Endothelial cell of umbilical vein (primary cell): ENCODE measurements around the gene RAB11FIP3. TPM values are rescaled to one million over a fixed set of nuclear protein-coding genes. Genes with fewer than 3 reads are reported as not detected.
A peak's percentile ranks its signal among the peaks of the same experiment; 100 is the strongest.

Source experiments
- BruUV-seq: library from RNA; stranded (reverse); fragments of 400-500 nt; replicated peaks from 2 replicates; lab custom pipeline; 2021; lab: Mats Ljungman, UMichigan
- CTCF ChIA-PET: fragments of 300-600, 350-600 bp; sonication (Branson Sonifier 250); formaldehyde crosslinking; loops from one replicate; lab custom pipeline; 2021; ENCODE audit warnings: antibody characterized with exemption, inconsistent platforms; lab: Charles Lee
- POLR2A ChIA-PET: fragments of 300-600, 350-600 bp; sonication (Branson Sonifier 250); formaldehyde crosslinking; loops from one replicate; lab custom pipeline; 2021; ENCODE audit warnings: antibody characterized with exemption, inconsistent platforms; lab: Charles Lee
- DNase-seq: peaks from one replicate; pipeline ENCODE4 v3.0.0-alpha.2; 2011; ENCODE audit warnings: low read depth, low spot score
- FAIRE-seq: peaks from 2 replicates; lab custom pipeline; 2011; peaks lifted over from hg19 to GRCh38; lab: Jason Lieb, UNC
- H2AFZ ChIP-seq: 2 replicates; pipeline ENCODE4 v1.6.0; 2012; ENCODE audit warnings: low read depth, low read length, control low read depth, inconsistent platforms
- H3K27ac ChIP-seq: 2 replicates; pipeline ENCODE4 v1.5.1; 2011; ENCODE audit warnings: low read depth, mild to moderate bottlenecking, control low read depth, low read length, moderate library complexity; ENCODE audit not compliant: insufficient read depth
- H3K27me3 ChIP-seq, 2 experiments: 2 replicates each; pipeline versions ENCODE4 v1.6.0 to v1.6.1; 2011; ENCODE audit warnings: low read length in 2 of 2, mixed read lengths in 1 of 2; ENCODE audit not compliant: control insufficient read depth in 2 of 2, insufficient read depth in 2 of 2
- H3K36me3 ChIP-seq, 2 experiments: 2 replicates in 1 of 2; 3 replicates in 1 of 2; pipeline ENCODE4 v1.5.1; 2011; ENCODE audit warnings: low read length in 2 of 2, mild to moderate bottlenecking in 1 of 2, moderate library complexity in 1 of 2; ENCODE audit not compliant: control insufficient read depth in 2 of 2, insufficient read depth in 2 of 2; ENCODE audit errors: extremely low read depth in 1 of 2
- H3K4me1 ChIP-seq: 3 replicates; pipeline ENCODE4 v1.5.1; 2011; ENCODE audit warnings: mild to moderate bottlenecking, low read length; ENCODE audit not compliant: control insufficient read depth, insufficient read depth; ENCODE audit errors: extremely low read depth
- H3K4me2 ChIP-seq: 2 replicates; pipeline ENCODE4 v1.6.1; 2011; ENCODE audit warnings: low read length, control low read depth, mixed read lengths; ENCODE audit not compliant: insufficient read depth
- H3K4me3 ChIP-seq, 3 experiments: fragments of 200-600 bp in 1 of 3; sonication (generic), shearing (Covaris generic) in 1 of 3; replicated peaks in 1 of 3; 2 replicates each; pipeline ENCODE4 v1.5.1; 2011 to 2016; ENCODE audit warnings: control low read depth in 3 of 3, low read length in 3 of 3, mild to moderate bottlenecking in 2 of 3, inconsistent platforms in 1 of 3, low read depth in 1 of 3, moderate library complexity in 1 of 3; ENCODE audit not compliant: insufficient read depth in 1 of 3
- H3K79me2 ChIP-seq: 2 replicates; pipeline ENCODE4 v1.6.0; 2012; ENCODE audit warnings: low read length, inconsistent platforms; ENCODE audit not compliant: control insufficient read depth, insufficient read depth
- H3K9ac ChIP-seq: replicated peaks from 2 replicates; pipeline ENCODE3; 2011; ENCODE audit warnings: low read length, control low read depth; ENCODE audit not compliant: insufficient read depth; ENCODE audit errors: extremely low read depth
- H3K9me1 ChIP-seq: replicated peaks from 3 replicates; pipeline ENCODE4 v1.6.0; 2011; ENCODE audit warnings: mild to moderate bottlenecking, low read length; ENCODE audit not compliant: control insufficient read depth, insufficient read depth; ENCODE audit errors: extremely low read depth
- H3K9me3 ChIP-seq: replicated peaks from 2 replicates; pipeline ENCODE4 v1.5.1; 2012; ENCODE audit warnings: low read length, inconsistent platforms; ENCODE audit not compliant: control insufficient read depth, insufficient read depth
- H4K20me1 ChIP-seq: replicated peaks from 2 replicates; pipeline ENCODE3; 2011; ENCODE audit warnings: mild to moderate bottlenecking, low read length; ENCODE audit not compliant: control insufficient read depth, insufficient read depth; ENCODE audit errors: extremely low read depth
- EZH2 ChIP-seq: IDR thresholded peaks from 2 replicates; pipeline ENCODE4 v1.6.1; 2012; ENCODE audit warnings: borderline replicate concordance, low read depth, mild to moderate bottlenecking, moderate library complexity, low read length, inconsistent platforms; ENCODE audit not compliant: severe bottlenecking
- POLR2A ChIP-seq: IDR thresholded peaks from 2 replicates; pipeline ENCODE4 v1.6.1; 2012; ENCODE audit warnings: low read depth, mild to moderate bottlenecking, control low read depth, low read length
- dilution Hi-C: fragments of 300-500 bp; cut with MboI; formaldehyde crosslinking; loops from one replicate; pipeline ENCODE4 v1.15.0; 2019; ENCODE audit warnings: low sequenced_read_pairs; ENCODE audit not compliant: extremely low pct_ligation_motif_present
- intact Hi-C: fragments of 100-400 bp; cut with micrococcal nuclease; formaldehyde crosslinking; loops from one replicate; pipeline ENCODE4 v1.10.0; 2022
- polyA plus RNA-seq, 4 experiments: library from polyadenylated mRNA; depleted of rRNA in 3 of 4; stranded (reverse) in 3 of 4; unstranded in 1 of 4; fragments of >200 nt; gene quantifications; 2 replicates each; pipeline versions ENCODE4 v1.2.1 to v1.2.3, GENCODE V29; 2011 to 2012; ENCODE audit warnings: missing spikeins in 1 of 4
- total RNA-seq: library from RNA; stranded (reverse); gene quantifications from 2 replicates; pipeline ENCODE4 v1.2.3, GENCODE V29; 2021
- TF ChIP-seq, protein P1 (sequence below), 2 donors: IDR thresholded peaks; 1 replicate in 1 of 2; 2 replicates in 1 of 2; pipeline ENCODE4 v1.5.1; 2011; ENCODE audit warnings: low read length in 2 of 2, mild to moderate bottlenecking in 2 of 2, moderate library complexity in 2 of 2, control low read depth in 1 of 2, inconsistent platforms in 1 of 2, low read depth in 1 of 2; ENCODE audit not compliant: insufficient read depth in 1 of 2; ENCODE audit errors: extremely low read depth in 1 of 2

RAB11FIP3 gene
- total and polyA plus RNA-seq, 2 donors (not counting 3 experiments of a cell fraction or from before 2014, with no cell fraction given): 20.5 to 75.9 TPM

- H3K9ac ChIP-seq: no peak overlapping the region
- intact Hi-C loops (loop anchor here (5.0 kb wide), 1 partner anchor 49 kb away; the partner anchor contains the start of gene RAB11FIP3), dilution Hi-C loops (no loop called here)
- CTCF ChIA-PET: interaction anchor here (1.0 to 1.1 kb wide), 2 partner anchors 11 to 90 kb away, joined by 3 to 5 read pairs; no protein-coding TSS in a partner anchor
- H3K79me2 ChIP-seq: no peaks in the 10 kb centered on the region
- peak; percentile 40 for FAIRE-seq
- no TSS peak for BruUV-seq
- H3K9me1 ChIP-seq: no peaks in the 10 kb centered on the region
- no peaks in the 10 kb centered on the region for H3K27me3 ChIP-seq
- no peak for DNase-seq
- peaks cover 8% of the 10 kb centered on the region for H3K4me1 ChIP-seq
- no peak overlapping the region for H3K27ac ChIP-seq
- H4K20me1 ChIP-seq: no peaks in the 10 kb centered on the region
- H3K4me2 ChIP-seq: no peak overlapping the region
- peaks cover 0 to 14% of the 10 kb centered on the region in 2 experiments for H3K36me3 ChIP-seq
- H3K4me3 ChIP-seq: no peak overlapping the region
- POLR2A ChIA-PET: no interaction called here
- no peaks in the 10 kb centered on the region for H3K9me3 ChIP-seq
- H2AFZ ChIP-seq: no peak overlapping the region
- no peak for TF ChIP-seq POLR2A
- TF ChIP-seq, protein P1, sequence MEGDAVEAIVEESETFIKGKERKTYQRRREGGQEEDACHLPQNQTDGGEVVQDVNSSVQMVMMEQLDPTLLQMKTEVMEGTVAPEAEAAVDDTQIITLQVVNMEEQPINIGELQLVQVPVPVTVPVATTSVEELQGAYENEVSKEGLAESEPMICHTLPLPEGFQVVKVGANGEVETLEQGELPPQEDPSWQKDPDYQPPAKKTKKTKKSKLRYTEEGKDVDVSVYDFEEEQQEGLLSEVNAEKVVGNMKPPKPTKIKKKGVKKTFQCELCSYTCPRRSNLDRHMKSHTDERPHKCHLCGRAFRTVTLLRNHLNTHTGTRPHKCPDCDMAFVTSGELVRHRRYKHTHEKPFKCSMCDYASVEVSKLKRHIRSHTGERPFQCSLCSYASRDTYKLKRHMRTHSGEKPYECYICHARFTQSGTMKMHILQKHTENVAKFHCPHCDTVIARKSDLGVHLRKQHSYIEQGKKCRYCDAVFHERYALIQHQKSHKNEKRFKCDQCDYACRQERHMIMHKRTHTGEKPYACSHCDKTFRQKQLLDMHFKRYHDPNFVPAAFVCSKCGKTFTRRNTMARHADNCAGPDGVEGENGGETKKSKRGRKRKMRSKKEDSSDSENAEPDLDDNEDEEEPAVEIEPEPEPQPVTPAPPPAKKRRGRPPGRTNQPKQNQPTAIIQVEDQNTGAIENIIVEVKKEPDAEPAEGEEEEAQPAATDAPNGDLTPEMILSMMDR (IDR thresholded peaks at IDR 0.05; ENCODE audit: extremely low read depth in 1 of 2, insufficient read depth in 1 of 2, low read depth in 1 of 2, low read length in 2 of 2): no peak
- no peak for TF ChIP-seq EZH2
These were observed 50.6 kb downstream of the RAB11FIP3 start for GRCh38 chr16:476039-476438.
